HG03108 (cell line): ENCODE measurements around the gene SUMO3.

ENCODE experiments used
- ATAC-seq: cut with Tn5 transposase; IDR thresholded peaks from one replicate; pipeline ENCODE4 v1.9.1; 2021; ENCODE audit warnings: moderate library complexity; ENCODE audit not compliant: unreplicated experiment

The SUMO3 gene

DNA sequence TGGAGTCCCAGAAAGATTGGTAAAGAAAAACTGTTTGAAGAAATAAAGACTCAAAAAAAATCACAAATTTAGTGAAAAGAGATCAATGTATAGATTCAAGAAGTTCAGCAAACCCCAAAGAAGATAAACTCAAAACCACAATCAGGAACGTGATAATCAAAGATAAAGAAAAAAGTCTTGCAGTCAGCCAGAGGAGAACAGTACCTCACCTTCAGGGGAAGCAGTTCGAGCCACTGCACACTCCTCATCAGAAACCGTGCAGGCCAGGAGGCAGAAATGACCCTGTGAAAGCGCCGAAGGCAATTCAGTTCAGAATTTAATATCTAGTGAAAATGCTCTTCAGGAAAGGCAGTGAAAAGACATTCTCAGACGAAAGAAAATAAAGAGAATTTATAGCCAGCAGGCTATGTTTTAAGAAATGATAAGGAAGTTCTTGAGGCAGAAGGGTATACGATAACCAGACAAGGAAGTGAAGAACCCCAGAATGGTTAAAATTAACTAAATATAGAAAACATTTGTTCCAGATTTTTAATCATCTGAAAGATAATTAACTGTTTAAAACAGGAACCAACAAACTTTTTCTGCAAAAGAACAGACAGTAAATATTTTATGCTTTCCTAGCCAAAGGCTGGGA is 13.5 kb upstream of the SUMO3 start:
- ATAC-seq: no peak

DNA sequence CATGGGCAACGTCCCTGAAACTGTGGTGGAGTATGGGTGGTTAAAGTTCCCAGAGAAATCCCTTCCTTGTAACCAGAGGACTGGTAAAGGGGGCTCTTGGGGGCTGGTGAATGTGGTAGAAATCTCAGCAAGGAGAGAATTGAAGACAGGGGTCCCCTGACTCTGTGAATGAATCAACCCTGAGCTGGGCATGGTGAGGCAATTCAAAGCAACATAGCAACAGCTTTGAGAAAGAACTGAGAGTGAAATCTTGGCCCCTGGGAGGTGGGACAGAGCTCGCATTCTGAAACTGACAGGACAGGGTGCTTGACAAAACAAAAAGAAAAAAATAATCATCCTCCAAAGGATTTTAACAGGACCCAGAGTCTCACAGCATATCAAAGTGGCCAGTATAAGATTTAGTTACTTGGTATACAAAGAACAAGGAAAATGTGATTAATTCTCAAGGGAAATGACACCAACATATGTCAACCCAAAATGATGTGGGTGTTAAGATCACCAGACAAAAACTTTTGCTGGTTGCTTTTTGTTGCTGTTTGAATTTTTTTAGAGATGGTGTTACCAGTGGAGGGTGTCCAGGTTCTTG is 11.7 kb upstream of the SUMO3 start:
- ATAC-seq: no peak

- ATAC-seq: no peak
These were observed 10.6 kb upstream of the SUMO3 start for GRCh38 chr21:44828362-44829056.

- no peak for ATAC-seq
These were observed 5.4 kb upstream of the SUMO3 start for GRCh38 chr21:44823179-44823660.

DNA sequence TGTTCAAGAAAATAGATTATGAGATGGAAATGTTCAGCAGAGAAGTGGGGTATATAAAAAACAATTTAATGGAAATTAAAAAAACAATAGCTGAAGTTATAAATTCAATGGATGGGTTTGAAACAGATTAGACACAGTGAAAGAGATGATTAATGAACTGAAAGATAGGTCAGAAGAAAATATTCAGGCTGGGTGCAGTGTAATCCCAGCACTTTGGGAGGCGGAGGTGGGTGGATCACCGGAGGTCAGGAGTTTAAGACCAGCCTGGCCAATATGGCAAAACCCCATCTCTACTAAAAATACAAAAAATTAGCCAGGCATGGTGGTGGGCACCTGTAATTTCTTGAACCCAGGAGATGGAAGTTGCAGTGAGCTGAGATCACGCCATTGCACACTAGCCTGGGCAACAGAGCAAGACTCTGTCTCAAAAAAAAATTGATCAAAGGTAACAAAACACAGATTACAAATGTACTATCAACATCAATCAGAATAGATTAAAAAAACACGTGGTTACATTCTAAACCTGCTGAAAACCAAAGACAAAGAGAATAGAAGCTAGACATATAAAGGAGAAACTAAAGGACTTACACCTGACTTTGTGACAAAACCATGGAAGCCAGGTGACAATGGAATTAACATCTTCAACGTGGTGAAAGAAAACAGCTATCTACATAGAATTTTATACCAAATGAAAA is 4.8 kb upstream of the SUMO3 start:
- ATAC-seq: no peak

- no peak for ATAC-seq
These were observed 3.0 kb upstream of the SUMO3 start for GRCh38 chr21:44820851-44821250.

DNA sequence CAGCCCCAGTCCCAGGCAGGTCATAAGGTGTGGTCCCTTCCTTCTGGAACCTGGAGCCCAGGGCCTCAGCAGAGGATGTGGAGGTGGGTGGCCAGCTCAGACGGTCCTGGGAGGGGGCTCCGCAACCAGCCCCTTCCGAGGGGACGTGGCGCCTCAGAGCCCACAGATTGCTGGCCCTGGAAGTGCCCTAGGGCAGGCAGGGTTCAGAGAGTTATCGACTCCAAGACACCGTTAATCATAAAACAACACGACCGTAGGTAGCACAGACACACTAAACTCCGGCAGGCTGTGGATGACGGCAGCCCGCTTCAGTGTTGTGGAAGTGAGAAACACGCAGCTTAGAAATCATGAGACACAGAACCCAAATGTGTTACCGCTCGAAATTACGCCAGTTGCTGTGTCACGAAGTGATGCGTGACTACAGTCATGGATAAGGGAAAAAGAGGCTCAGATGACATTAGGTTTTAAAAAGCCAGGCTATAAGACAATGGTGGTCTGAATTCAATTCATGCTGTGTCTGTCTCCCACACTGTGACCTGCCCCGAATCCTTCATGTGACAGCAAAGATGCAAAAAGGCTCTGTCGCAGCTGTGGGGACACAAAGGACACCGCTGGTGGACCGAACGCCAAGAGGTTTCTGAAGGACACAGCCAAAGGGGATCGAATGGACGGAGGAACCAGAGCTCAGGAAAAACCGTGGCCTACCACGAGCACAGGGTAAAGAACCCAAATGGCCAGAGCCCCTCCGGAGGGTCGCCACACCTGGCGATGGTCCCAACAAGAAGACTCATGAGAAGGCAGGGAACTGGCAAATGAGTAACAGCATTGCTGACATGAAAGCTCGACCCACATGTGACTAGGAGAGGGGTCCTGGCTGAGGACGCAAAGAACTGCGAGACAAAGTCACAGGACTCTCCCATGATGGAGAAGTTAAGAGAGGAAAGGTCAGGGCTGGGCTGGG is 1.7 kb upstream of the SUMO3 start:
- no peak for ATAC-seq

DNA sequence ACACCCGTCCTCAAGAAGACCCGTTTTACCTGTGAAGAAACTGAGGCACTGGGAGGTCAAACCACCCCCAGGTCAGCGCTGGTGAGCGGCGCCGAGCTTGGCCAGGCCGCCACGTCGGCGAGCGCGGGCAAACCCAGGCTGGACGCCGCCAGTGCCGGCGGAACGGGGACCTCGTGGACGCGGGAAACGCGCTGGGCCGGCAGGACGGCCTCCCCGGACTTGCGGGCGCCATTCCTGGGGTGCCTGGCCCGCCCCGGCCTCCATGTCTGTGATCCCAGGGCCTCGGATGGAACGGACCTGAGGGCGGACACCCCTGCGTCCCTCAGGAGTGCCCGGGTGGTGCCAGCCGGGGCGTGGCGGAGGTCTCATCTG is 764 bp upstream of the SUMO3 start:
- no peak for ATAC-seq

DNA sequence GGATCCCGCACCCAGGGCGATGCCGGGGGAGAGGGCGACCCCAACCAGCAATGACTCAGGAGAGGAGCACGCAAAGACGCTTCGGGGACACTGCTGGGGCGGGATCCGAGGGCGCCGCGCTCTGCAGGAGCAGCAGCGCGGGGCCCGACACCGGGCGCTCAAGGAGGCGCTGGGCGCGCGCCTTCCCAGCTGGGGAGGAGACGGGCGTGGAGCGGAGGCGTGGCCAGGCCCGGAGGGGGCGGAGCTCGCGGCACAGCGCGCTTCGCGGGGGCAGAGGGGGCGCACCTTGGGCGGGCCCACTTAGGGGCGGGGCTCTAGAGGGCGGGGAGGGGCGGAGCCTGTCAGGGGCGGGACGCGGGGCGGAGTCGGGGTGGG is 369 bp downstream of the SUMO3 start:
- peak; percentile 72 for ATAC-seq

GRCh38 chr21:44816761-44817505 is 929 bp downstream of the SUMO3 start:
- ATAC-seq: no peak

DNA sequence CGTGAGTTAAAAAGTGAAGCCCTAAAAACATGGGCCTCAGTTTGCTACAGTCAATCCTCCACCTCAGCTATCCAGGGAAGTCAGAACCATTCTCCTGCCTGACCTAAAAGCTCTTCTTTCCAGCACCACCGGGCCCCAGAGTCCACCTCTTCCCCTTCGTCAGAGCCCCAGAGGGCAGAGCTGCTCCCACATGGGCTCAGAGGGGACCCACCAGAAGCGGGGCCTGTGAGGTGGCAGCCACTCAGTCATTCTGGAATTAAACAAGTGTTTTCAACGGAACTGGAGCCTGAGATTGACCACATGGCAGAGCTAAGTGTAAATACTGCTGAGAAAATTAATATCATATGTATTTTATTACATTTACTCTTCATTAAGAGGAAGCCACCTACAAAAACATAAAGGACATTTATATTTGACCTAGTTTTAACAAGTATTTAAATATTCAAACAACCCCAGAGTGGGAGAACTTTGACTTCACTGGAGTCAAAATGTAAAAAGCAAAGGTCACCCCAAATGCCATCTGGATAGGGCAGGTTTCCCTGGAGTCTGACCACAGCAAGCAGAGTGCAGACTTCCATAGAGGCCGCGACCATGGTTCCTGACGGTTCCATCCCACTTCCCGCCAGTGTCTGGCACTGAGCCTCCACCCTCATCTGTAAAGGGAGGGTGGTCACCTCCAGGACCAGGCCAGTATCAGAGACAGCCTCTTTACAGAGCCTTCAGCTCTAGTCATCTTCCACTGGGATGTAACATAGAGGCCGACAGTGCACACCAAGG is 1.8 kb downstream of the SUMO3 start:
- no peak for ATAC-seq

DNA sequence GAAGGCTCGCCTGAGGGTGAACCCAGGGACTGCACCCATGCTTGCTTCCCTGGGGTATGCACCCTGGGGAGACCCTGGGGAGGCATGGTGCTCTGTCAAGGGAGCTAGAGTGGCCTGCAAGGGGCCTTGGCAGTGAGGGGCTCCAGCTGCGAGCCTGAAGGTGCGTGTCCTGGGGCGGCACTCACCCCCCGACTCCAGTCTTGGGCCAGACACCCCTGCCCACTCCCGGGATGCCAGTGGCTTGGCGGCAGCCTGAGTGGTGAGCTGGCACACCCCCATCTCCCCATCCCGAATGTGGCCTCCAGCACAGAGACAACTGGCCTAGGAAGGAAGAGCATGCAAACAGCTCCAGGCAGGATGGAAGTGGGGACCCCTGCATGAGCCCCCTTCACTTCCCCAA is 2.6 kb downstream of the SUMO3 start:
- no peak for ATAC-seq

- ATAC-seq: no peak
These were observed 3.3 kb downstream of the SUMO3 start for GRCh38 chr21:44814498-44815023.

DNA sequence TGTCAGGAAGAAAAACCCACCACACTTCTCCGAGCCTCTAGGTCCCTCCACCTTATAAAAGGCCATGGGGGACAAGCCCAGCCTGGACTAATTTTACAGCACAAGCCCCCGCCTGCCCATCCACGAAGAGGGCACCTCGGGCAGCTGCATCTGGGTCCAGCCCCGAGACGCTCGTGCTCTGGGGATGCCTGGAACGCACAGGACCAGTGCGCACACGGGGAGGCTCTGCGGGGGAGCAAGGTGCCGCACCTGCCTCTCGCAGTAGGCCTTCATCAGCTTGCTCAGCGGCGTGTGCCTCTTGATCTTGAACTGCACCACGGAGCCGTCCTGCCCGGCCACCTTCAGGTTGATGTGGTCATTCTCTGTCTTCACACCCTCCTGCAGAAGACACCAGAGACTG is 4.1 kb downstream of the SUMO3 start:
- ATAC-seq: no peak

DNA sequence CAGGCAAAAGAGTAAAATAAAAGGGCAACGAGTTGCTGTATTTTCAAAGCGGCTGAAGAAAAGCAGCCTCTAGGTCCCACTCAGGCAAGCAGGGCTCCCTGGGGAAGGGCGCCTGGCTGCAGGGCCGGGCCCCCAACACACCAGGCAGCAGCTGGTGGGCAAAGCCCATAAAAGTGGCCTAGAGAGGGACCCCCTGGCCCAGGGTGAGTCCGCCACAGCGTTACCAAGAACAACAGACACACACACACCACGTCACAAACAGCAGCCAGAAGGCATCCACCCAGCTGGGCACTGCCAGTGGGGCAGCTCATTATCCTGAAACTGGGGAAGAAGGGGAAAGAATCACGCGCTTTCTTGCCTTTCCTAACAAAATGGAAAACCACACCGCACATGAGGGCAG is 4.7 kb downstream of the SUMO3 start:
- ATAC-seq: no peak

- no peak for ATAC-seq
These were observed 5.2 kb downstream of the SUMO3 start for GRCh38 chr21:44812640-44813039.

GRCh38 chr21:44810779-44811178 is 7.1 kb downstream of the SUMO3 start:
- no peak for ATAC-seq

GRCh38 chr21:44805859-44806258 is 12.0 kb downstream of the SUMO3 start:
- ATAC-seq: no peak

- ATAC-seq: no peak
These were observed 12.6 kb downstream of the SUMO3 start for GRCh38 chr21:44805226-44805625.
